ENCODE measurements around the gene TSPAN9.

DNA sequence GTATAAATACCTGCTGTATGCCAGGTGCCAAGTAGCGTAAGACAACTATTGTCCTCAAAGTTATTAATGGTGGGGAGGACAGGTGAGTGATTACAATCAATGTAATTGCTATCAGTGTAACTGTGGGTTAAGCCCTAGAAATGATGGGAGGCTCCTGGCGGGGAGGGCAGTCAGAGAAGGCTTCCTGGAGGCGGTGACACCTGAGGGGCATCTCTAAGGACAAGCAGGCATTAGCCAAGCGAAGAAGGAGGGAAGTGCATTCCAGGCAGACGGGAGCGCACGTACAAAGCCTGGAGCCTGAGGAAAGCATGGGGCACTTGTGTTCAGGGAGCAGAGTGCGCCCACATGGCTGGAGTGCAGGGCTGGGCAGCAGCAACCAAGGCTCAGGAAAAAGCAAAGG lies 230.9 kb downstream of the TSPAN9 start:
- TF ChIP-seq EP300 (IDR thresholded peaks at IDR 0.05) (no peak), CTCF (IDR thresholded peaks at IDR 0.05) (no peak), POLR2AphosphoS5 (IDR thresholded peaks at IDR 0.05) (no peak)
